HL-60 (cell line): ENCODE data around the gene SLC2A13.

Source experiments
- GABPA ChIP-seq: IDR thresholded peaks from 2 replicates; pipeline ENCODE4 v1.6.1; 2012; ENCODE audit warnings: low read depth
- POLR2AphosphoS5 ChIP-seq: IDR thresholded peaks from 2 replicates; pipeline ENCODE4 v1.6.1; 2012; ENCODE audit warnings: low read depth
- SPI1 ChIP-seq: IDR thresholded peaks from 2 replicates; pipeline ENCODE4 v1.6.1; 2012; ENCODE audit warnings: low read depth, mild to moderate bottlenecking, borderline replicate concordance
- TF ChIP-seq, protein P1 (sequence below): IDR thresholded peaks from one replicate; pipeline ENCODE4 v1.5.1; 2011; ENCODE audit warnings: low read length, control low read depth, inconsistent platforms; ENCODE audit not compliant: insufficient read depth

DNA sequence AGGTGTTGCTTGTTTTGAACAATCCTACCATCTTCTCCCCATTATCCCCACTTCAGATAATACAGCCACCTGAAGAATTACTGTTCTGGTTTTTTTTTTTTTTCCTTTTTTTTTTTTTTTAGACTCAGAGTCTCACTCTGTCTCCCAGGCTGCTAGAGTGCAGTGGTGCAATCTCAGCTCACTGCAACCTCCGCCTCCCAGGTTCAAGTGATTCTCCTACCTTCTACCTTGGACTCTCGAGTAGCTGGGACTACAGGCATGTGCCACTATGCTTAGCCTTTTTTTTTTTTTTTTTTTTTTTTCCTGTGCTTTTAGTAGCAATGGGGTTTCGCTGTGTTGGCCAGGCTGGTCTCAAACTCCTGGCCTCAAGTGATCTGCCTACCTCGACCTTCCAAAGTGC, 306.9 kb downstream of the SLC2A13 start:
- TF ChIP-seq, protein P1, sequence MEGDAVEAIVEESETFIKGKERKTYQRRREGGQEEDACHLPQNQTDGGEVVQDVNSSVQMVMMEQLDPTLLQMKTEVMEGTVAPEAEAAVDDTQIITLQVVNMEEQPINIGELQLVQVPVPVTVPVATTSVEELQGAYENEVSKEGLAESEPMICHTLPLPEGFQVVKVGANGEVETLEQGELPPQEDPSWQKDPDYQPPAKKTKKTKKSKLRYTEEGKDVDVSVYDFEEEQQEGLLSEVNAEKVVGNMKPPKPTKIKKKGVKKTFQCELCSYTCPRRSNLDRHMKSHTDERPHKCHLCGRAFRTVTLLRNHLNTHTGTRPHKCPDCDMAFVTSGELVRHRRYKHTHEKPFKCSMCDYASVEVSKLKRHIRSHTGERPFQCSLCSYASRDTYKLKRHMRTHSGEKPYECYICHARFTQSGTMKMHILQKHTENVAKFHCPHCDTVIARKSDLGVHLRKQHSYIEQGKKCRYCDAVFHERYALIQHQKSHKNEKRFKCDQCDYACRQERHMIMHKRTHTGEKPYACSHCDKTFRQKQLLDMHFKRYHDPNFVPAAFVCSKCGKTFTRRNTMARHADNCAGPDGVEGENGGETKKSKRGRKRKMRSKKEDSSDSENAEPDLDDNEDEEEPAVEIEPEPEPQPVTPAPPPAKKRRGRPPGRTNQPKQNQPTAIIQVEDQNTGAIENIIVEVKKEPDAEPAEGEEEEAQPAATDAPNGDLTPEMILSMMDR = no peak
- TF ChIP-seq GABPA (no peak), POLR2AphosphoS5 (no peak), SPI1 (no peak)
